ENCODE data around the gene RETN.

Gene RETN

DNA sequence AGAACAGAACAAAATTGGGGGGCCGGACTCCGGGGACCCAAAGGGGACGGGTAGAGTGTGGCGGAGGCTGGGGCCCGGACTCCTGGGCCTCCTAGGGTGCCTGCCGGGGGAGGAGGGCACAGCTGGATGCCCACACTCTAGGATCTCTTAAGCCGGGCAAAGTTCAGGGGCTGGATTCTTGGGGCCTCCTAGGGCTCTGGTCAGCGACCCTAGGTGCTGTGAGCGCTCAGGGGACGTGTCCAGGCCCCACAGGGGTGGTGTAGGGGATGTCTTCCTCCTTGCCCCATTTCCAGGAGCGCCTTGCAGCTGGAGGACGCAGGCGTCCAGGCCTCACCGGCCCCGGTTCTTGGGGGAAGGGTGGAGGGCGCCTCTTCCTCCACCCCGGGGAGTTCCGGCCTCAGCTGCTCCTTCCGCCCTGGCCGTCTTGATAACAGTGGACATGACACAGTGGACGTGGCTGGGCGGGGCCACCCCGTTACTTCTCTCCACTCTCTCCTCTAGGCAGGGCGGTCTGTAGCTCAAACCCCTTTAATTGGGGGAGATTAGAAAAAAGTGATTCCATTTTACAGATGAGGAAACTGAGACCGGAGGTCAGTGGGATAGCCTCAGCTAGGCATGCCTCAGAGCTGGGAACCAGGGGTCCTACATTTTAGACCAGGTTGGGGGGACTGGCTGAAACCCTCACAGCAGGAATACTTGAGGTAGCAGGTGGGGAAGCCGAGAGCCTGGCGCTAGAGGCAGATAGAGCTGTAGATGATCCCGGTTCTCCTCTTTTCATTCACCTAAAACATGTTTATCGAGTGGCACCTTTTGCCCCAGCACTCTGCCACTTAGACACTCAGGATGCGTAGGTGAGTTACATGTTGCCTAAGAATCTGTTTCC, 31.2 kb upstream of the RETN start:
- no peak for DNase-seq (ENCODE audit: low spot score)

DNA sequence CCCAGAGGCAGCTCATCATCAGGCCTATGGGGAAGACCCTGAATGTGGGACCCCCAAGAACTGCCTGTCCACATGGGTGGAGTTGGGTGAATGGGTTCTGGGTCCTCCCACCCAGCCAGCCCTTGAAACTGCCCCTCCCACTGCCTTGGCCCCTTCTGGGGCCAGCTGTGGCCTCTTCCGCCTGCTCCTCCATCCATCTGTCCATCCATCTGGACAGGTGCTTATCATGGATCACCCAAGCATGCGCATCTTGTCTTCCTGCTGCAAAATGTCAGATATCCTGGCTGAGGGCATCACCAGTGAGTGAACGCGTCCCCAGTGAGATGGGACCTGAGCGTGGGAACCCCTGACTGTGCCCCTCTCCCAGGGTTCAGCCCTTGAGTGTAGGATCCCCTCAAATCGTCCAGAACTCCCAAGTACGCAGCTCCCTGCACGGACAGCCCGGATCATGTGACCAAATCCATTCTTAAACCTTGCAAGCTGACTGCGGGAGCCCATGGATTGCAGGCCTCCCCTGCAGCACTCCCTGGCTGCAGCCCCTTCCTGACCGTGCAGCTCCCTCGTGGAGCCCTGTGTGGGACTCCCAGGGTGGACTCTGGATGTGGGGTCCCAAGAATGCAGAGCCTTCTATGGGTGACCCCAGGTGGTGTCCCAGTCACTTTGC, 29.9 kb upstream of the RETN start:
- no peak for DNase-seq (ENCODE audit: low spot score)

DNA sequence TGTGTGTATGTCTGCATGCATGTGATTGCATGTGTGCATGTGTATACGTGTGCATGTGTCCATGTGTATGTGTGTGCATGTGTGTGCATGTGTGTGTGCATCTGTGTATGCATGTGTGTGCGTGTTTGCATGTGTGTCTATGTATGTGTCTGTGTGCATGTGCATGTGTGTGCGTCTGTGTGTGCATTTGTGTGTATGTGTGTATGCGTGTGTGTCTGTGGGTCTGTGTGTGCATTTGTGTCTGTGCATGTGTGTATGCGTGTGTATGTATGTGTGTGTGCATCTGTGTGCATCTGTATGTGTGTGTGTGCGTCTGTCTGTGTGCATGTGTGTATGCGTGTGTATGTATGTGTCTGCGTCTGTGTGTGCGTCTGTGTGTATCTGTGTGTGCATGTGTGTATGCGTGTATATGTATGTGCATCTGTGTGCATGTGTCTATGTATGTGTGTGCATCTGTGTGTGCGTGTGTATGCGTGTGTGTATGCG, 28.9 kb upstream of the RETN start:
- DNase-seq (ENCODE audit: low spot score): no peak

DNA sequence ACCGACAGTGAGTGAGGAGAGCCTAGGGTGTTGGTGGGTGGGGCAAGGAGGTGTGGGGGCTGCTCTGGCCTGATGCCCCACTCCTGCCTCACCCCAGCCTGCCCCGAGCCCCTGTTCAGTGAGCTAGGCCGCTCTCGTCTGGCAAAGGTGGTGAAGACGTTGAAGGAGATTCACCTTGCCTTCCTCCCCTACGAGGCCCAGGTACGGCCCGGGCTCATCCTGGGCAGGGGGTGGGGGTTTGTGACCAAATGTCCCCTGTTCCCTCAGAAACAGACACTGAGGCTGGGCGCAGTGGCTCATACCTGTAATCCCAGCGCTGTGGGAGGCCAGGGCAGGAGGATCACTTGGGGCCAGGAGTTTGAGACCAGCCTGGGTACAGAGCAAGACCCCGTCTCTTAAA, 28.0 kb upstream of the RETN start:
- no peak for DNase-seq (ENCODE audit: low spot score)

DNA sequence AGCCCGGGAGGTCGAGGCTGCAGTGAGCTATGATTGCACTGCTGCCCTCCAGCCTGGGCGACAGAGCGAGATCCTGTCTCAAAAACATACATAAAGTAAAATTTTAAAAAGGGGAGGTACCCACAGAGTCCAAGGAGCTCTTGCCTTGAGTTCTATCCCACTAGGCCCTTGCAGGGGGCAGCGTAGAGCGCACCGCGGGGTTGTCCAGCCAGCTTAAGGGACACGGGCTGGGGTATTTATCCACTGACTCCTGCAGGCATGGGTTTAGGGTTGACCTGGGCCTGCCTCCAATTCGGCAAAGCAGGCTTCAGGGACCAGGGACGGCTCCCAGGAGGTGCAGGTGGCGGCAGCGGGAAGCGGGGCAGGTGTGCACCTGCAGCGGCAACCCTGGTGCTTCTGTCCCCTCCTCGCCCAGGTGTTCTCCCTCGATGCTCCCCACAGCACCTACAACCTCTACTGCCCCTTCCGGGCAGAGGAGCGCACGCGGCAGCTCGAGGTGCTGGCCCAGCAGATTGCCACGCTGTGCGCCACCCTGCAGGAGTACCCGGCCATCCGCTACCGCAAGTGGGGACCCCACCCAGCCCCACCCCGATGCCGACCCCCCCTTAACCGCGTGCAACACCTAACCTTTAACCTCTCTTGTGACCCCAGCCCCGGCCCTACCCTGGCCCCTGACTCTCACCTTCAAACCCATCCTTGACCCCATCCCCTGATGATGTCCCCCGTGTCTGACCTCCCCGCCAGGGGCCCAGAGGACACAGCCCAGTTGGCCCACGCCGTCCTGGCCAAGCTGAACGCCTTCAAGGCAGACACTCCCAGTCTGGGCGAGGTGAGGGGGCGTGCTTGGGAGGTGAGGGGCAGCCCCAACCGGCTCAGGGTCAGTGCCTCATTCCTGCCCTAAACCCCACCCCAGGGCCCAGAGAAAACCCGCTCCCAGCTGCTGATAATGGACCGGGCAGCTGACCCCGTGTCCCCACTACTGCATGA, 27.3 kb upstream of the RETN start:
- no peak for DNase-seq (ENCODE audit: low spot score)

DNA sequence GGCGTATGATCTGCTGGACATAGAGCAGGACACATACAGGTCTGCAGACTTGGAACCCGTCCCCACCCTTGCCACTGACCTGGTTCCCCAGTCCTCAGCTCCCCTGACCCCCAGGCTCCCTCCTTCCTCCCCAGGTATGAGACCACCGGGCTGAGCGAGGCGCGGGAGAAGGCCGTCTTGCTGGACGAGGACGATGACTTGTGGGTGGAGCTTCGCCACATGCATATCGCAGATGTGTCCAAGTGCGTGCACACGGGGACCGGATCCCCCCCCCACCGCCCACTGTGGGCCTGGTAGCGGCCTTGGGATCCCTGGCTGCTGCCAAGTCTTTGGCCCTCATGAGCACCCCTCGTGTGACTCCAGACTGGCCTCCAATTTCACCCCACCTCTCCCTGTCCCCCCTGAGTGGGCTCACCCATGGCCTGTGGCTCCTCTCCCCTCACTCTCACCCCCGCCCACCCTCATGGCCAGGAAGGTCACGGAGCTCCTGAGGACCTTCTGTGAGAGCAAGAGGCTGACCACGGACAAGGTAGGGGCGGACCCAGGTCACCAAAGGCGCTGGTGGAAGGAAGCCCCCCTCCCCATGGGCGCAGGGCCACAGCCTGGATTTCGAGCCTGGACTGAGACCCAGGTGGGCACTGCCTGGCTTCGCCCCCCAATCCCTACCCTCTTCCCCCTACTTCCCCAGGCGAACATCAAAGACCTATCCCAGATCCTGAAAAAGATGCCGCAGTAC, 26.4 kb upstream of the RETN start:
- DNase-seq (ENCODE audit: low spot score): no peak

DNA sequence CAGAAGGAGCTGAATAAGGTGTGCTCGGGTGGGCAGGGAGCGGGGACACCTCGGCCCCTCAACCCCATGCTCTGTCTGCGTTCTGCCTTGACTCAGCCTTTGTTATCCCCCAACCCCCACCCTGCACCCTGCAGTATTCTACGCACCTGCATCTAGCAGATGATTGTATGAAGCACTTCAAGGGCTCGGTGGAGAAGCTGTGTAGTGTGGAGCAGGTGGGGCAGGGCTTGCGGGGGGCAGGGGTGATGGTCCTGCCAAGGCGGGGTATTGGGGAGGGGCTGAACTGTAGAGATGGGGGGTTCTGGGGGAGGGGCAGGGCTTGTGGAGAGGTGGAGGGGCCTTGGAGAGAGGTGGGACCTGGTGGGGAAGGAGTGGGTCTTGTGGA, 25.8 kb upstream of the RETN start:
- no peak for DNase-seq (ENCODE audit: low spot score)

DNA sequence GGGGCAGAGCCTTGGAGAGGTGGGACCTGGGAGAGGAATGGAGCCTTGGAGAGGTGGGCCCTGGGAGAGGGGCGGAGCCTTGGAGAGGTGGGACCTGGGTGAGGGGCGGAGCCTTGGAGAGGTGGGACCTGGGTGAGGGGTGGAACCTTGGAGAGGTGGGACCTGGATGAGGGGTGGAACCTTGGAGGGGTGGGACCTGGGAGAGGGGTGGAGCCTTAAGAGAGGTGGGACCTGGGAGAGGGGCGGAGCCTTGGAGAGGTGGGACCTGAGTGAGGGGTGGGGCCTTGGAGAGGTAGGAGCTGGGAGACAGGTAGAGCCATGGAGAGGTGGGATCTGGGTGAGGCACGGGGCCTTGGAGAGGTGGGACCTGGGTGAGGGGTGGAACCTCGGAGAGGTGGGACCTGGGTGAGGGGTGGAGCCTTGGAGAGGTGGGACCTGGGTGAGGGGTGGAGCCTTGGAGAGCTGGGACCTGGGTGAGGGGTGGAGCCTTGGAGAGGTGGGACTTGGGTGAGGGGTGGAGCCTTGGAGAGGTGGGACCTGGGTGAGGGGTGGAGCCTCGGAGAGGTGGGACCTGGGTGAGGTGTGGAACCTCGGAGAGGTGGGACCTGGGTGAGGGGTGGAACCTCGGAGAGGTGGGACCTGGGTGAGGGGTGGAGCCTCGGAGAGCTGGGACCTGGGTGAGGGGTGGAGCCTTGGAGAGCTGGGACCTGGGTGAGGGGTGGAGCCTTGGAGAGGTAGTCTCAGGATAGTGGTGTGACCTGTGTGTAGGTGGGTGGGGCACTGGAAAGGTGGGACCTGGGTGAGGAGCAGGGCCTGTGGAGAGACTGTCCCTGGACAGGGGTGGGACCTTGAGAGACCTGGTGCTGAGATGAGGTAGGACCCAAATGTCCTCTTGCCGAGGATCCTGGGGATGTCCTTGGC, 25.0 kb upstream of the RETN start:
- peak; percentile 64 for DNase-seq (ENCODE audit: low spot score)

DNA sequence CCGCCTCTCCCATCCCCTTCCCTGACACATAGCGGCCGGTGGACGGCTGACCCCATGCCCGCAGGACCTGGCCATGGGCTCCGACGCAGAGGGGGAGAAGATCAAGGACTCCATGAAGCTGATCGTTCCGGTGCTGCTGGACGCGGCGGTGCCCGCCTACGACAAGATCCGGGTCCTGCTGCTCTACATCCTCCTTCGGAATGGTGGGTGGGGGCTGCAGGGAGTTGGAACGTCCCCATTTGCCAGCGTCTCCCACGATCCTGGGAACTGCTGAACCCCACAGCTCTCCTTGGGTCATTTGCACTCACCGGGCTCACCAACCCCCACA, 24.3 kb upstream of the RETN start:
- no peak for DNase-seq (ENCODE audit: low spot score)

DNA sequence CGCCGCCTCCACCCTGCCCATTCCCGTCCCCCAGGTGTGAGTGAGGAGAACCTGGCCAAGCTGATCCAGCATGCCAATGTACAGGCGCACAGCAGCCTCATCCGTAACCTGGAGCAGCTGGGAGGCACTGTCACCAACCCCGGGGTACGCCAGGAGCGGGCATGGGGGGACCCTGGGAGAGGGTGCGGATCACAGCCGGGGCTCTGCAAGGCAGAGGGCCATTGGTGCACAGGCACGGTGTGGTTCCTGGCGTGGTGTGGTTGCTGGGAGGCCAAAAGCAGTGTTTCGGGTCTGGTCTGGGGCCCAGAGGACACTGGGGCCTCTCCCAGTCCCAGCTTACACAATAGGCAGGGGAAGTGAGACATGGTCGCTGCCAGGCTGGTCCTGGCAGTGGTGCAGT, 23.7 kb upstream of the RETN start:
- no peak for DNase-seq (ENCODE audit: low spot score)

DNA sequence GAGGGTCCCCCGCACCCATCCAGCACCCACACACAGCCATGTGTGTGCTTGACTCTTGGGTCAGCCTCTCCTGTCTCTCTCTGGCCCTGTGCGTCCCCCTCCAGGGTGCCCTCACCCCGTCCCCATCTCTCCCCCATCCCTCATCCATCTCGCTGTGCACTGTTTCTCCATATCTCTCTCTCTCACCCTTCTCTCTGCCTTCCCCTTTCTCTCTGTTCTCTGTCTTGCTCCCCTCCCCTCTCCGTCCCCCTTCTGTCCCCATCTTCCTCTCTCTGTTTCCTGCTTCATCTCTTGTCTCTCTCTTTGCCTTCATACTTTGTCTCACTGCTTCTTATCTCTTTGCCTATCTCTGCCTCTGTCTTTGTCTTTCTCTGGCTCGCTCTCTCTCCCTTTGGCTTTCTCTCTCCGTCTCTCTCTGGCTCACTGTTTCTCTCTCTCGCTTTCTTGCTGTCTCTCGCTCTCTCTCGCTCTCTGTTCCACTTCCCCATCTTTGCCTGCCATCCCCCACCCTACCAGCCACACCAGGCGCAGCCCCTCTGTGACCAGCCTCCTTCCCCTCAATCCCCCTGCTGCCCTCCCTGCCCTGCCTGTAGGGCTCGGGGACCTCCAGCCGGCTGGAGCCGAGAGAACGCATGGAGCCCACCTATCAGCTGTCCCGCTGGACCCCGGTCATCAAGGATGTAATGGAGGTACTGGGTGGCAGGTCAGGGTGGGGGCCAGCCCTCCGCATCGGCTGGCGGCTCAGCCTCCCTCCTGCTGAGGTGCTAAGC, 23.0 kb upstream of the RETN start:
- DNase-seq (ENCODE audit: low spot score): no peak

DNA sequence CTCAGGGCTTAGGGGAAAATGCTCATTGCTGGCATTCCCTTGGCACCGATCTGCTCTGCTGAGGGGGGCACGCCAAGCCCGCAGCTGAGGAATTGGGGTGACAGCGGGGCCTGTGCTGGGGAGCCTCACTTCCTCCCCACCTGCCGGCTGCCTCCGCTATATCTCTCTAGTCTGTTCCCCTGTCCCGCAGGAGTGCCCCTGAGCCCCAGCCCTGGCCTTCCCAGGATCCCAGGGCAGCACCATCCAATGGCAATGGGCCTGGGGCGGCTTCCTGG, 22.5 kb upstream of the RETN start:
- DNase-seq (ENCODE audit: low spot score): no peak

DNA sequence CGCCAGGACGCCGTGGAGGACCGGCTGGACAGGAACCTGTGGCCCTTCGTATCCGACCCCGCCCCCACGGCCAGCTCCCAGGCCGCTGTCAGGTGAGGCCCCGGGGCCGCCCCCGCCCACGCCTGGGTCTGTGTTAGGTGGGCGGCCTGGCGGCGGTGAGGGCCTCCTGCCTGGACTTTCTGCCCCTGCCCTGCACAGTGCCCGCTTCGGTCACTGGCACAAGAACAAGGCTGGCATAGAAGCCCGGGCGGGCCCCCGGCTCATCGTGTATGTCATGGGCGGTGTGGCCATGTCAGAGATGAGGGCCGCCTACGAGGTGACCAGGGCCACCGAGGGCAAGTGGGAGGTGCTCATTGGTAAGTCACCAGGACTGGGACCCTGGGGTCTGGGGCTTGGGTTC, 21.7 kb upstream of the RETN start:
- DNase-seq (ENCODE audit: low spot score): no peak

DNA sequence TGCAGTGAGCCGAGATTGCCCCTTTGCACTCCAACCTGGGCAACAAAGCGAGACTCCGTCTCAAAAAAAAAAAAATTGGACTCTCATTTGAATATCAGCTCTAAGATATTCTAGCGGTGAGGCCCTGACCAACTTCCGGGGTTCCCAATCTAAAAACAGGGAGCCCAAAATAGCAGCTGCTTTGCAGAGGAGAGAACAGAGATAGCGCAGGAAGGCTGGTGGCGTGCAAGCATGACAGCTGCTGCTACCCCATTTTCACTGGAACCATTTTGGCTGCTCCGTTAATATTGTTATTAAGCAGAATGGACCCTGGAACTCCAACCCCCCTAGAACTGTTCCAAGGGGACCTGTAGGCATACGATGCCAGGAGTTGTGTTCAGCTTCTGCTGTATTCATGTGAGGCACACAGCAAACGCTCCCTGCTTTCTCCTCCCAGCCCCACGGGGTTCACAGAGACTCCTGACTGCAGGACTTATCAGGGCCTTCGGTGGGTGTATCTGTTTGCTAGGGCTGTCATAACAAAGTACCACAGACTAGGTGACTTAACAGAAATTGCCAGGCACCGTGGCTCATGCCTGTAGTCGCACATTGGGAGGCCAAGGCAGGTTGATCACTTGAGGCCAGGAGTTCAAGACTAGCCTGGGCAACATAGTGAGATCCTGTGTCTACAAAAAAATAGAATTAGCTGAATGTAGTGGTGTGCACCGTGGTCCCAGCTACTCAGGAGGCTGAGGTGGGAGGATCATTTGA, 20.4 kb upstream of the RETN start:
- DNase-seq (ENCODE audit: low spot score): no peak

DNA sequence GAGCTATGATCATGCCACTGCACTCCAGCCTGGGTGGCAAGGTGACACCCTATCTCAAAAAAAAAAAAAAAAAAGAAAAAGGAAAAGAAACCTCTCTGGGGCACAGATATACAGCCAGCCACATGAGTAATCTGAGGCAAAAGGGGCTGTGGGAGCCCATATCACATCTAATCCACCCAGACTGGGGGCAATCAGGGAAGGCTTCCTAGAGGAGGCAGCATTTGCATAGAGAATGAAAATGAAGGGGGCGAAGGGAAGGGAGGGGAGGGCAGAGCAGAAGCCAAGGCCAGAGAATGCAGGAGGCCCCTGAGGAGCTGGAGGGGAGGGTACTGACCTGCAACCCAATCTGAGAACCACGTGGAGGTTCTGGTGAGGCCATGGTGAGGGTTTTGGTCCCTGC, 18.7 kb upstream of the RETN start:
- DNase-seq (ENCODE audit: low spot score): no peak

DNA sequence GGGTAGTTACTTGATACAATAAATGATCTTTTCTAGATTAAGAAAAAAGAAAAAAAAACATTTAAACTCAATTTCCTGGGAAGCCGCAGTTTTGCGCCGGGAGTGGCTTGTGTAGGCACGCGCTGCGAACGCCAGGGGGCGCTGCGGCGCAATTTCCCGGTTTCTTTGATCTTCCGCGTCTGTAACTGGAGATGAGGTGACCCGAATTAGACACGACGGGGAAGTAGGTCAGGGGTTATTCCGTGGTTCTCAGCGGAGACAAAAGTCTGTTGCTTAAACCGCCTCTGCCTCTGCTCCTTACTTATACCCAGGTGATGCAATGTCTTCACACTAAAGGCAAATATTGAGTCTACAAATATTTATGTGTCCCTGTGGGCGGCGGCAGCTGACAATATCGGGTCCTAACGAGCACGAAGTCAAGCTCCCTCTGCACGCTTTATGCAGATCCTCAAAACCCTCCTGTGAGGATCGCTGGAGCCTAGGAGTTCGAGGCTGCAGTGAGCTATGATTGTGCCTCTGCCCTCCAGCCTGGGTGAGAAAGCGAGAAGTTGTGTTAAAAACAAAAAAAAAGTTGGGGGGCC, 16.7 kb upstream of the RETN start:
- DNase-seq (ENCODE audit: low spot score): peak; percentile 91

DNA sequence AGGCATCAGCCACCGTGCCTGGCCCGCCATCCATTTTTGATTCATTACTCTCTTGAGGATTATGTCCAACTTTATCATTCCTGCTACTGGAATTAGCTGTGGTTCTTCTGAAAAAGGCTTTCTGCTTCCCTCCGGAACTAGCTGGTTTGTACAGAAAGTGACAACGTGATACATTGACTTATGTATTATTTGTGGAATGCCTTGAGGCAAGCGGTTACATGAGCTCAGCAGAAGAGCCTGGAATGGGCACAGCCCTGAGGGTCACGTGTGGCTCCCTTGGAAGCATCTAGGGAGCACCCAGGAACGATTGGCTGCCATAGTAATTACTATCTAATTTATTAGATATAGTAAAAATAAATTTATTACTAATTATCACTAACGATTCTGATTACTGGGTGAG, 14.4 kb upstream of the RETN start:
- no peak for DNase-seq (ENCODE audit: low spot score)

DNA sequence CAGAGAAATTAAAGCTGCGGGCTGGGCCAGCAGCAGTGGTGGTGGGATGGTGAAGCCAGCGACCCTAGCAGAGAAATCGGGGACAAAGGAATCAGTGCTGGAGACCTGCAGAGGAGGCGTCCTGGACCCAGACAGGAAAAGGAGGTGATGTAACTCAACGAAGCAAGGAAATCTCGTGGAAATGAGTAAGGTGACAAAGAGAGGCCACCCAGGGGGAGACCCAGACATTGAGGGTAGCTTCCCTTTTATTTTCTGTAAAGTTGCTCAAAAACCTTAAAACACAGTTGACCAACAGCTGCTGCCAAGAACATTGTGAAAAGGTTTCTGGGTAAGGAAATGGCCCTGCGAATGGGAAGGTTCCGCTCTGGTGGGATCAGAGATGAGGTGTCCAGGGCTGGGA, 13.3 kb upstream of the RETN start:
- DNase-seq (ENCODE audit: low spot score): no peak

DNA sequence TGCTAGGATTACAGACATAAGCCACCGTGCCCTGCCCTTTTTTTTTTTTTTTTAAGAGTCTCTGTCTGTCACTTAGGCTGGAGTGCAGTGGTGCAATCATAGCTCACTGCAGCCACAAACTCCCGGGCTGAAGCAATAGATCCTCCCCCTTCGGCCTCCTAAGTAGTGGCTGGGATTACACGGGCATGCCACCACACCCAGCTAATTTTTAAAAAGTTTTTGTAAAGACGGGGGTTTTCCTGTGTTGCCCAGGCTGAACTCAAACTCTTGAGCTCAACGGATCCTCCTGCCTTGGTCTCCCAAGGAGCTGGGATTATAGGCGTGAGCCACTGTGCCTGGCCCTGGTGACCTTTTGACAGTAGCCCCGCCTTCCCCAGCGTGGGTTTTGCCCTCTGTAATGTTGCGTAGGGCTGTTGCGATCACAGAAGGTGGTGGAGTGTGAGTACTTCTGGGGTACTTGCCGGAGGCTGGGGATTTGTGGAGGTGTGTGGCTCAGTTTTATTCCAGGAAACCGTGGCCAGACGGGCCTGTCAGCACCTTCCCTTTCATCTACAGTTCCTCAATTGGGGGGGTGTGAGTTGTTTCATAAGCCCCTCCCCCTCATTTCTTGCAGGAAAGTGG, 11.6 kb upstream of the RETN start:
- no peak for DNase-seq (ENCODE audit: low spot score)
